Adipocyte (in vitro differentiated cells): ENCODE measurements around the gene PRF1.
A peak's percentile ranks its signal among the peaks of the same experiment; 100 is the strongest.

Source experiments
- DNase-seq: peaks from one replicate; pipeline ENCODE4 v3.0.0-alpha.2; 2015; ENCODE audit warnings: low read depth
- H3K27me3 ChIP-seq: replicated peaks from 2 replicates; pipeline ENCODE4 v1.7.0; 2013; ENCODE audit warnings: mild to moderate bottlenecking, low read length, moderate library complexity; ENCODE audit not compliant: control insufficient read depth, insufficient read depth
- H3K36me3 ChIP-seq: 2 replicates; pipeline ENCODE4 v1.7.0; 2013; ENCODE audit warnings: low read length, mild to moderate bottlenecking, moderate library complexity; ENCODE audit not compliant: control insufficient read depth, insufficient read depth, severe bottlenecking
- H3K4me1 ChIP-seq: 2 replicates; pipeline ENCODE4 v1.7.0; 2013; ENCODE audit warnings: mild to moderate bottlenecking, low read length, moderate library complexity; ENCODE audit not compliant: control insufficient read depth, insufficient read depth
- H3K4me3 ChIP-seq: 2 replicates; pipeline ENCODE4 v1.7.0; 2013; ENCODE audit warnings: mild to moderate bottlenecking, low read length, moderate library complexity
- H3K9ac ChIP-seq: 2 replicates; pipeline ENCODE4 v1.7.0; 2013; ENCODE audit warnings: mild to moderate bottlenecking, low read length, moderate library complexity
- H3K9me3 ChIP-seq: 2 replicates; pipeline ENCODE4 v1.7.0; 2013; ENCODE audit warnings: mild to moderate bottlenecking, low read length, moderate library complexity; ENCODE audit not compliant: control insufficient read depth

The PRF1 gene

DNA sequence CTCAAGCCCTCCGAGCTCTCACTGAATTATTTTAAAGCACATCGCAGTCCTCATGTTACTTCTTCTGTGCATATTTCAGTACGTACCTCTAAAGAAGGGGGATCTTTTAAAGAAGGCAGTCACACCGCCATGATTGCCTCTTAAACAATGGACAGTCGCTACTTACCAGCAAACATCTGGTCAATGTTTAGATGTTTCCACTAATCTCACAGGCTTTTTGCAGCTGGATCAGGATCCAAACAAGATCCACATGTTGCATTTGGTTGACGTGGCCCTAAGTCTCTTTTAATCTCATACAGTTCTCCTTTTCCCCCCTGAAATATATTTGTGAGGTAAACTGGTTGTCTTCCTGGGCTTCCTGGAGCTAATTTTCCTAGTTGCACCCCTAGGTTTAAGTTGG is 50.0 kb downstream of the PRF1 start:
- Histone ChIP-seq H3K9me3 (no peaks in the 10 kb centered on the region), H3K27me3 (peaks cover 3% of the 10 kb centered on the region), H3K4me1 (peaks cover 6% of the 10 kb centered on the region), H3K9ac (no peak overlapping the region), H3K4me3 (no peak overlapping the region), H3K36me3 (no peaks in the 10 kb centered on the region)
- peak; percentile 56 for DNase-seq

DNA sequence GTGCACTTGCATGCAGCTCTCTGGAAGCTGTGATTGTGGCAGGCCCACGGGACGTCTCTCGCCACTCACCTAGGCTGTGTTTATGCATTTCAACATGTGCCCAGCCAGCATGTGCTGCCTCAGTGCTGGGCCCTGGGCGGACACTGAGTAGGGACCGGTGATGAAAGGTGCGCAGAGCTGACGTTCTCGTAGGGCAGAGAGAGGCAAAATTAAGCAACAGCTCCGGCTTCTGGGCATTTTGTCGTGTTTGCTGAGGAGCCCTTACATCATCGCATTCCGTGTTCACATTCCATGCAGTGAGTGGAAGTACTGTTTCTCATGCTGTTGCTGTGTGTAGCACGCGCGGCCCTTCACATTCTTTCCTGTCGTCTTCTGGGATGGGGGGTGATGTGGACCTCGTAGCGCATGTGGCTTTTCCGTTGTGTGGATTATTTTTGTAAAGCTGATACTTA is 50.5 kb downstream of the PRF1 start:
- Histone ChIP-seq H3K9ac (no peak overlapping the region), H3K36me3 (no peaks in the 10 kb centered on the region), H3K9me3 (no peaks in the 10 kb centered on the region), H3K4me1 (peaks cover 6% of the 10 kb centered on the region), H3K27me3 (peaks cover 3% of the 10 kb centered on the region), H3K4me3 (no peak overlapping the region)
- peak; percentile 97 for DNase-seq

DNA sequence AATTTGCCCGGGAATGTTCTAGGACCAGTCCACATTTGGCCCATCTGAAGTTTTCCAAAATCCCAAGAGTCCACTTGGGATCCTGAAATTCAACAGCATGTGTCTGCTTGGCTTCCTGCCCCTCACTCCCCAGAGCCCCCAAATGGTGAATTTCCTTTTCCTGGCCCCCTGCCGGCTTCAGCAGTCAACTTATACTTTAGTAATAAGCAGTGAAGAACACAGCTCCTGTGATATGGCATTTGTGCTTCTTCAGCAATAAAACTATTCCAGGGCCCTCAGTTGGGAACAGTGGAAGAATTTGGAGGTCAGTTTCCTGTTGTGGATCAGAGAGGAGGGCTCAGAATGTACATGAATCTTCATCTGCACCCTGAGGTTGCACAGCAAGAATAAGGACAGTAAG is 51.1 kb downstream of the PRF1 start:
- peaks cover 3% of the 10 kb centered on the region for H3K27me3 ChIP-seq
- no peak overlapping the region for H3K4me3 ChIP-seq
- peaks cover 6% of the 10 kb centered on the region for H3K4me1 ChIP-seq
- no peaks in the 10 kb centered on the region for H3K36me3 ChIP-seq
- DNase-seq = peak; percentile 24
- H3K9ac ChIP-seq = no peak overlapping the region
- no peaks in the 10 kb centered on the region for H3K9me3 ChIP-seq

- no peak for DNase-seq
- Histone ChIP-seq H3K4me3 (no peak overlapping the region), H3K4me1 (peaks cover 4% of the 10 kb centered on the region), H3K36me3 (no peaks in the 10 kb centered on the region), H3K9ac (no peak overlapping the region), H3K27me3 (peaks cover 3% of the 10 kb centered on the region), H3K9me3 (no peaks in the 10 kb centered on the region)
These were observed 52.1 kb downstream of the PRF1 start for GRCh38 chr10:70550459-70550858.

DNA sequence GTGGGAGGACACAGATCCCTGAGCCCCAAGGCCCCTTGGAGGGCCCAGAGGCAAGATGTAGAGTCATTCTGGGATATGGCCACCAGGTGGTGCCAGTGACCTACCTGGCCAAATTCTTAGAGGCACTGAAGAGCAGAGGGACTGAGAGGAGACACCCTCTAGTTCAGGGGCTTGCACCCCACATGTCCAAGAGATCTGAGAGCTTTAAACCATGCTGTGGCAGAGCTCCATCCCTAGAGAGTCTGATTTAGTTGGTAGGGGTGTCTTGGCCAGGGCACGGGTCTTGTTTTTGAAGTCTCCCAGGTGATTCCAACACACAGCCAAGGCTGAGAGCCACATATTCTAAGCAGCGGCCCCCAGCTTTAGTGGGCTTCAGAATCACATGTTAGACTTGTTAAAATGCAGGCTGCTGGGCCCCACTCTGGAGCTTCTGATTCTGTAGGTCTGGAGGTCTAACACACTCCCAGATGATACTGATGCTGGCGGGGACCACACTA is 52.5 kb downstream of the PRF1 start:
- peaks cover 3% of the 10 kb centered on the region for H3K27me3 ChIP-seq
- peak; percentile 83 for DNase-seq
- no peak overlapping the region for H3K9ac ChIP-seq
- no peaks in the 10 kb centered on the region for H3K36me3 ChIP-seq
- H3K4me1 ChIP-seq = peaks cover 4% of the 10 kb centered on the region
- H3K9me3 ChIP-seq = no peaks in the 10 kb centered on the region
- H3K4me3 ChIP-seq = no peak overlapping the region

DNA sequence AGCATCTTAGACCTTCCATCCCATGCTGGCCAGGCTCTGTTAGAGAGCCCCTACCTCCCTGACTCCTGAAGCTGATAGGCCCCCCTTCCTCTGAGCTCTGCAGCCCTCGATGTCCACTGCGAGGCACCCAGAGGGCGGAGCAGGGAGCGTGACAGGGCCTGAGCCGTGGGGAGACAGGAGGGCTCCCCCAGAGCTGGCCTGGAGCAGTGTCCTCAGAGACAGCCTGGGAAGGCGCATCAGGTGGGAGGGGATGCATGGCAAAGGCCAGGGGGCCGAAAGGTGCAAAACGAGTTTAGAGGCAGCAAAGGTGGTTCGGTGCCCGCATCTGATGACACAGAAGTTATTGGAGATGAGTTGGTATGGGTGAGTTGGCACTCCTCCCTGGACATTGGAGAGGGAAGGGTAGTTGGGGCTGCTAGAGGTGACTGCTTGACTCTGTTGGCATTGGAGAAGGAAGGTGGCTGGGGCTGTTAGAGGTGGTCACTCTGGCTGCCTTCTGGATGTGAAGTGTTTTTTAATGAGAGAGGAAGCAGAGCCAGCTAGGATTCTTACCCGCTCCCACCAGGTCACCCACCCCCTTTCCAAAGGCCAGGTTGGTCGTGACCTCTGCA is 53.1 kb downstream of the PRF1 start:
- Histone ChIP-seq H3K4me1 (peaks cover 8% of the 10 kb centered on the region), H3K27me3 (peaks cover 4% of the 10 kb centered on the region), H3K9ac (no peak overlapping the region), H3K36me3 (no peaks in the 10 kb centered on the region), H3K9me3 (no peaks in the 10 kb centered on the region), H3K4me3 (no peak overlapping the region)
- no peak for DNase-seq
